Hematopoietic multipotent progenitor cell treated with erythropoietin and hydrocortisone succinate and interleukin-3 and kit ligand, for 6 days (in vitro differentiated cells): ENCODE measurements around the gene CDH23.

ENCODE experiments used
- DNase-seq: peaks from one replicate; pipeline ENCODE4 v3.0.0-alpha.2; 2015

The CDH23 gene

GRCh38 chr10:71424496-71425194, 27.9 kb downstream of the CDH23 start:
- DNase-seq = no peak

- DNase-seq = no peak
These were observed 29.4 kb downstream of the CDH23 start for GRCh38 chr10:71426058-71426605.

GRCh38 chr10:71427246-71427645, 30.5 kb downstream of the CDH23 start:
- no peak for DNase-seq

- no peak for DNase-seq
These were observed 32.6 kb downstream of the CDH23 start for GRCh38 chr10:71429304-71429703.

- no peak for DNase-seq
These were observed 33.2 kb downstream of the CDH23 start for GRCh38 chr10:71429929-71430328.

GRCh38 chr10:71431239-71432100, 34.8 kb downstream of the CDH23 start:
- DNase-seq = no peak

GRCh38 chr10:71432101-71432905, 35.6 kb downstream of the CDH23 start:
- DNase-seq = no peak

GRCh38 chr10:71432956-71433767, 36.4 kb downstream of the CDH23 start:
- no peak for DNase-seq

GRCh38 chr10:71433768-71434744, 37.3 kb downstream of the CDH23 start:
- DNase-seq = no peak

GRCh38 chr10:71434760-71435394, 38.2 kb downstream of the CDH23 start:
- DNase-seq = no peak

- no peak for DNase-seq
These were observed 39.0 kb downstream of the CDH23 start for GRCh38 chr10:71435571-71436267.

- no peak for DNase-seq
These were observed 39.8 kb downstream of the CDH23 start for GRCh38 chr10:71436268-71437125.

GRCh38 chr10:71437537-71438092, 40.9 kb downstream of the CDH23 start:
- DNase-seq = no peak

GRCh38 chr10:71438761-71439160, 42.0 kb downstream of the CDH23 start:
- DNase-seq = no peak

GRCh38 chr10:71439670-71440425, 43.1 kb downstream of the CDH23 start:
- DNase-seq = no peak

GRCh38 chr10:71440506-71441035, 43.9 kb downstream of the CDH23 start:
- no peak for DNase-seq

- no peak for DNase-seq
These were observed 45.3 kb downstream of the CDH23 start for GRCh38 chr10:71442000-71442399.
